IMR-90 (cell line): ENCODE data around the gene KCNJ4. TPM values are rescaled to one million over a fixed set of nuclear protein-coding genes. Genes with fewer than 3 reads are reported as not detected.
"Not testable (repeated sequence)": the region's sequence is repeated elsewhere in the genome, so short reads cannot be mapped to it uniquely, and the experiment has no call there.

Experiments
- ATAC-seq: fragments of 200-7000 bp; cut with Tn5 transposase; 2 replicates; pipeline ENCODE4 v1.9.1; 2020; ENCODE audit warnings: low read depth, mild to moderate bottlenecking, moderate library complexity
- BruUV-seq: library from RNA; stranded (reverse); fragments of 400-500 nt; replicated peaks from 2 replicates; lab custom pipeline; 2021; lab: Mats Ljungman, UMichigan
- CTCF ChIA-PET: fragments of 300-600 bp; formaldehyde crosslinking; extraction: SDS; loops from one replicate; lab custom pipeline; 2021; ENCODE audit warnings: antibody characterized with exemption; lab: Yijun Ruan, JAX
- POLR2A ChIA-PET: fragments of 300-600 bp; sonication (Branson Sonifier 250); formaldehyde crosslinking; loops from one replicate; lab custom pipeline; 2022; ENCODE audit warnings: antibody characterized with exemption; ENCODE audit not compliant: unreplicated experiment; lab: Charles Lee
- DNase-seq: peaks from one replicate; pipeline ENCODE4 v3.0.0; 2013
- H2AFZ ChIP-seq: replicated peaks from 2 replicates; pipeline ENCODE3; 2013; ENCODE audit warnings: low read length, mild to moderate bottlenecking; ENCODE audit not compliant: poor library complexity
- H2AK5ac ChIP-seq: 2 replicates; pipeline ENCODE4 v1.6.1; 2013; ENCODE audit warnings: low read depth, low read length, inconsistent platforms
- H2AK9ac ChIP-seq: replicated peaks from 2 replicates; pipeline ENCODE3; 2013; ENCODE audit warnings: mild to moderate bottlenecking, low read depth, low read length, moderate library complexity; ENCODE audit not compliant: poor library complexity
- H2BK120ac ChIP-seq: 2 replicates; pipeline ENCODE4 v1.6.1; 2013; ENCODE audit warnings: low read depth, low read length, inconsistent platforms
- H2BK15ac ChIP-seq: 3 replicates; pipeline ENCODE4 v1.6.1; 2013; ENCODE audit warnings: low read depth, low read length, inconsistent platforms
- H2BK20ac ChIP-seq: 2 replicates; pipeline ENCODE4 v1.6.1; 2013; ENCODE audit warnings: low read depth, mild to moderate bottlenecking, inconsistent platforms, low read length, moderate library complexity
- H2BK5ac ChIP-seq: 2 replicates; pipeline ENCODE4 v1.6.1; 2013; ENCODE audit warnings: mild to moderate bottlenecking, low read depth, low read length, inconsistent platforms; ENCODE audit not compliant: poor library complexity, severe bottlenecking
- H3K14ac ChIP-seq: replicated peaks from 2 replicates; pipeline ENCODE4 v1.6.1; 2013; ENCODE audit warnings: low read depth, low read length, inconsistent platforms
- H3K18ac ChIP-seq: 2 replicates; pipeline ENCODE4 v1.6.1; 2013; ENCODE audit warnings: low read depth, low read length, control low read depth
- H3K23ac ChIP-seq: 2 replicates; pipeline ENCODE4 v1.6.1; 2013; ENCODE audit warnings: low read depth, low read length, inconsistent platforms
- H3K27ac ChIP-seq: 2 replicates; pipeline ENCODE4 v1.5.1; 2013; ENCODE audit warnings: mild to moderate bottlenecking, control low read depth, low read length; ENCODE audit not compliant: insufficient read depth
- H3K27me3 ChIP-seq: 2 replicates; pipeline ENCODE4 v1.6.1; 2013; ENCODE audit warnings: low read length; ENCODE audit not compliant: control insufficient read depth, insufficient read depth
- H3K36me3 ChIP-seq: 2 replicates; pipeline ENCODE4 v1.6.1; 2013; ENCODE audit warnings: low read length, mixed read lengths; ENCODE audit not compliant: control insufficient read depth, insufficient read depth
- H3K4ac ChIP-seq: 2 replicates; pipeline ENCODE4 v1.6.1; 2013; ENCODE audit warnings: low read depth, low read length, inconsistent platforms
- H3K4me1 ChIP-seq: 2 replicates; pipeline ENCODE4 v1.6.1; 2013; ENCODE audit warnings: low read length, mixed read lengths; ENCODE audit not compliant: control insufficient read depth, insufficient read depth
- H3K4me2 ChIP-seq: 2 replicates; pipeline ENCODE4 v1.6.1; 2013; ENCODE audit warnings: low read depth, mild to moderate bottlenecking, control low read depth, low read length, moderate library complexity
- H3K4me3 ChIP-seq: 2 replicates; pipeline ENCODE4 v1.5.1; 2013; ENCODE audit warnings: low read depth, mild to moderate bottlenecking, control low read depth, low read length, moderate library complexity; ENCODE audit not compliant: insufficient read depth
- H3K56ac ChIP-seq: 2 replicates; pipeline ENCODE4 v1.6.1; 2013; ENCODE audit warnings: low read length, inconsistent platforms; ENCODE audit not compliant: insufficient read depth; ENCODE audit errors: extremely low read depth
- H3K79me1 ChIP-seq, 2 experiments: 2 replicates each; pipeline ENCODE4 v1.6.1; 2013; ENCODE audit warnings: low read length in 2 of 2, inconsistent platforms in 1 of 2, low read depth in 1 of 2
- H3K9ac ChIP-seq: 2 replicates; pipeline ENCODE4 v1.6.1; 2013; ENCODE audit warnings: low read depth, low read length, control low read depth
- H3K9me1 ChIP-seq: 2 replicates; pipeline ENCODE4 v1.6.1; 2013; ENCODE audit warnings: low read length, inconsistent platforms; ENCODE audit not compliant: insufficient read depth
- H3K9me3 ChIP-seq: 2 replicates; pipeline ENCODE4 v1.6.1; 2013; ENCODE audit warnings: low read length; ENCODE audit not compliant: control insufficient read depth, insufficient read depth
- H4K20me1 ChIP-seq: 2 replicates; pipeline ENCODE4 v1.6.1; 2013; ENCODE audit warnings: low read length, inconsistent platforms; ENCODE audit not compliant: insufficient read depth
- H4K5ac ChIP-seq: 2 replicates; pipeline ENCODE4 v1.6.1; 2013; ENCODE audit warnings: mild to moderate bottlenecking, low read depth, low read length, control low read depth
- H4K8ac ChIP-seq, 2 experiments: 2 replicates each; pipeline ENCODE4 v1.6.1; 2013; ENCODE audit warnings: low read depth in 2 of 2, low read length in 2 of 2, control low read depth in 1 of 2, inconsistent platforms in 1 of 2
- H4K91ac ChIP-seq: 2 replicates; pipeline ENCODE4 v1.6.1; 2013; ENCODE audit warnings: low read depth, low read length, inconsistent platforms; ENCODE audit not compliant: insufficient read depth
- WGBS, 2 experiments: methylation state at CpG; one replicate each; pipeline versions ENCODE4 v1.1.5 to v1.1.7; 2013; ENCODE audit warnings: missing lambda C conversion rate in 2 of 2; ENCODE audit not compliant: insufficient read length in 1 of 2; ENCODE audit errors: extremely low coverage in 2 of 2; 5-methylcytosine and 5-hydroxymethylcytosine counted together
- dilution Hi-C: fragments of 300-500 bp; cut with HindIII; formaldehyde crosslinking; loops from one replicate; pipeline ENCODE4 v1.14.3; 2018; ENCODE audit warnings: low sequenced_read_pairs; ENCODE audit not compliant: unreplicated experiment
- in situ Hi-C: fragments of 300-500 bp; cut with MboI; formaldehyde crosslinking; loops from 3 replicates; pipeline ENCODE4 v1.14.3; 2019; ENCODE audit warnings: low sequenced_read_pairs, inconsistent platforms, mixed read lengths
- intact Hi-C: fragments of 100-400 bp; cut with micrococcal nuclease; formaldehyde crosslinking; loops from 2 replicates; pipeline ENCODE4 v1.10.0; 2022
- polyA plus RNA-seq, 3 experiments: library from polyadenylated mRNA; depleted of rRNA; stranded (reverse); fragments of >200 nt; gene quantifications; 2 replicates each; pipeline ENCODE4 v1.2.3, GENCODE V29; 2012; ENCODE audit warnings: low replicate concordance in 1 of 3
- total RNA-seq: library from RNA; depleted of rRNA; stranded (reverse); fragments of >200 nt; gene quantifications from 2 replicates; pipeline ENCODE4 v1.2.3, GENCODE V29; 2012; rRNA removed

The KCNJ4 gene
- total and polyA plus RNA-seq, 2 of the 4 experiments (the other 2 are of a cell fraction): not detected

DNA sequence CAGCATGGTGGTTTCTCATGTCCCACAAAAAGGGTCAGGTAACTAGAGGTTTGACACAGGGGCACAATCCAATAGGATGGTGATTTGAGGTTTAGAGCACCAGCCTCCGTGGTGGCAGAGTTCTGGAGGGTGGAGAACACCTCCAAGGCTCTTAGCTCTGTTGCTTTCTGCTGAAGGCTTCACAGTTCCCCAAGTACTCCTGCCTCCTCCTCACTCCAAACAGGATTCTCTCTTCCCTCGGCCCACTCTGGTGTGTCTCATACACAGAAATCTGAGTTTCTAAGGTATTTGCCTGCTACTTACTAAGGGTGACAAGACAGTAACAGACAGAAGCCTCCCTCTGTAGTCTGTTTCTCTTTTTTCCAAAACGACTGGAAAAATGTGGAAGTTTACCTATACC is 73.6 kb downstream of the KCNJ4 start:
- POLR2A ChIA-PET: not testable (repeated sequence)

More for the DNA sequence above, 73.6 kb downstream of the KCNJ4 start:
- H3K14ac ChIP-seq, dilution Hi-C loops, H3K4ac ChIP-seq, H3K4me3 ChIP-seq, H3K18ac ChIP-seq, DNase-seq, H3K36me3 ChIP-seq, H3K9me1 ChIP-seq, H2AK9ac ChIP-seq, H3K4me2 ChIP-seq, H2BK5ac ChIP-seq, H3K4me1 ChIP-seq, H2AFZ ChIP-seq, H3K23ac ChIP-seq, in situ Hi-C loops, intact Hi-C loops, H4K20me1 ChIP-seq, H2BK20ac ChIP-seq, H3K27ac ChIP-seq, H3K9ac ChIP-seq, ATAC-seq, H2BK120ac ChIP-seq, H4K5ac ChIP-seq, H3K27me3 ChIP-seq, H4K91ac ChIP-seq, BruUV-seq, H2AK5ac ChIP-seq, H3K9me3 ChIP-seq, H2BK15ac ChIP-seq, CTCF ChIA-PET, H4K8ac ChIP-seq, H3K56ac ChIP-seq: not testable (repeated sequence)
- WGBS, 2 experiments: no CpG with 5 or more reads among the region's 3 CpGs
- H3K79me1 ChIP-seq: peaks cover 12 to 25% of the 10 kb centered on the region in 2 experiments

Other genes starting within 250 kb of the KCNJ4 start
- gene TMEM184B, start 182.2 kb downstream of the KCNJ4 start, total RNA-seq: 9.1 and 9.2 TPM in 2 replicates
- 81.1 and 87.5 TPM in 2 replicates for gene TMEM184B, start 182.2 kb downstream of the KCNJ4 start, polyA plus RNA-seq (2012; rRNA removed)
- 114 and 116 TPM in 2 replicates for gene CSNK1E, start 137.8 kb downstream of the KCNJ4 start, total RNA-seq
- 270 and 276 TPM in 2 replicates for gene CSNK1E, start 137.8 kb downstream of the KCNJ4 start, polyA plus RNA-seq (2012; rRNA removed)
- 192 and 224 TPM in 2 replicates for gene KDELR3, start 12.9 kb upstream of the KCNJ4 start, total RNA-seq
- 120 and 129 TPM in 2 replicates for gene KDELR3, start 12.9 kb upstream of the KCNJ4 start, polyA plus RNA-seq (2012; rRNA removed)
- 366 and 371 TPM in 2 replicates for gene DDX17, start 51.1 kb upstream of the KCNJ4 start, total RNA-seq
- gene DDX17, start 51.1 kb upstream of the KCNJ4 start, polyA plus RNA-seq (2012; rRNA removed): 200 and 240 TPM in 2 replicates
- 0.18 and 1.1 TPM in 2 replicates for gene DMC1, start 115.0 kb upstream of the KCNJ4 start, total RNA-seq
- 0.38 and 0.46 TPM in 2 replicates for gene DMC1, start 115.0 kb upstream of the KCNJ4 start, polyA plus RNA-seq (2012; rRNA removed)
- 1.1 and 1.3 TPM in 2 replicates for gene FAM227A, start 201.2 kb upstream of the KCNJ4 start, total RNA-seq
- 1.1 and 1.4 TPM in 2 replicates for gene FAM227A, start 201.2 kb upstream of the KCNJ4 start, polyA plus RNA-seq (2012; rRNA removed)
- 13.8 and 14.2 TPM in 2 replicates for gene CBY1, start 201.4 kb upstream of the KCNJ4 start, total RNA-seq
- gene CBY1, start 201.4 kb upstream of the KCNJ4 start, polyA plus RNA-seq (2012; rRNA removed): 25.4 and 30.0 TPM in 2 replicates
- gene TOMM22, start 226.8 kb upstream of the KCNJ4 start, total RNA-seq: 78.0 and 139 TPM in 2 replicates
- gene TOMM22, start 226.8 kb upstream of the KCNJ4 start, polyA plus RNA-seq (2012; rRNA removed): 31.9 and 38.7 TPM in 2 replicates
- 32.5 and 35.8 TPM in 2 replicates for gene JOSD1, start 245.7 kb upstream of the KCNJ4 start, total RNA-seq
- gene JOSD1, start 245.7 kb upstream of the KCNJ4 start, polyA plus RNA-seq (2012; rRNA removed): 28.2 and 30.2 TPM in 2 replicates